WTC11 (cell line): ENCODE measurements around the gene SGSH. TPM values are rescaled to one million over a fixed set of nuclear protein-coding genes. Genes with fewer than 3 reads are reported as not detected.

Experiments used
- ATAC-seq: fragments of 200-7000 bp; cut with Tn5 transposase; 2 replicates; pipeline ENCODE4 v1.10.0; 2021; ENCODE audit warnings: mild to moderate bottlenecking, moderate library complexity
- CTCF ChIA-PET: fragments of 300-600 bp; sonication (Branson Sonifier 250); formaldehyde crosslinking; loops from one replicate; lab custom pipeline; 2021; ENCODE audit warnings: antibody characterized with exemption; lab: Charles Lee
- POLR2A ChIA-PET: fragments of 350-600 bp; sonication (Branson Sonifier 250); formaldehyde crosslinking; loops from one replicate; lab custom pipeline; 2021; ENCODE audit warnings: antibody characterized with exemption; lab: Charles Lee
- DNase-seq: peaks from one replicate; pipeline ENCODE4 v3.0.0; 2021; ENCODE audit warnings: low spot score
- H3K27ac Mint-ChIP-seq: 2 replicates; pipeline ENCODE4 v1.8.0; 2021; ENCODE audit warnings: mixed read lengths
- H3K27me3 Mint-ChIP-seq: 2 replicates; pipeline ENCODE4 v1.8.0; 2021; ENCODE audit warnings: low read depth, mild to moderate bottlenecking, moderate library complexity, mixed read lengths
- H3K36me3 Mint-ChIP-seq: 2 replicates; pipeline ENCODE4 v1.8.0; 2021; ENCODE audit warnings: mixed read lengths
- H3K4me1 Mint-ChIP-seq: 2 replicates; pipeline ENCODE4 v1.8.0; 2022; ENCODE audit warnings: mixed read lengths
- H3K4me3 Mint-ChIP-seq: 2 replicates; pipeline ENCODE4 v1.8.0; 2021; ENCODE audit warnings: mild to moderate bottlenecking, moderate library complexity, mixed read lengths
- H3K9me3 Mint-ChIP-seq: 2 replicates; pipeline ENCODE4 v1.8.0; 2021; ENCODE audit warnings: mixed read lengths
- AFF4 ChIP-seq: sonication (generic); formaldehyde crosslinking; IDR thresholded peaks from 2 replicates; pipeline ENCODE4 v1.8.1; 2023; ENCODE audit warnings: mild to moderate bottlenecking, missing genetic modification reagents, borderline replicate concordance
- ATF2 ChIP-seq: sonication (generic); formaldehyde crosslinking; IDR thresholded peaks from 2 replicates; pipeline ENCODE4 v1.8.1; 2022; ENCODE audit warnings: low read depth, missing genetic modification reagents, borderline replicate concordance
- ATF3 ChIP-seq: sonication (generic); formaldehyde crosslinking; conservative IDR thresholded peaks from 2 replicates; pipeline ENCODE4 v1.8.1; 2022; ENCODE audit warnings: mild to moderate bottlenecking, missing genetic modification reagents
- CDX4 ChIP-seq: fragments of 250-450 bp; sonication (Bioruptor Pico); IDR thresholded peaks from 2 replicates; pipeline ENCODE4 v1.9.0; 2021; ENCODE audit warnings: moderate library complexity, mild to moderate bottlenecking, inconsistent platforms, borderline replicate concordance
- CREM ChIP-seq: sonication (generic); formaldehyde crosslinking; IDR thresholded peaks from 2 replicates; pipeline ENCODE4 v1.8.1; 2022; ENCODE audit warnings: mild to moderate bottlenecking, missing genetic modification reagents, moderate library complexity
- FOXK1 ChIP-seq: sonication (generic); formaldehyde crosslinking; IDR thresholded peaks from 2 replicates; pipeline ENCODE4 v1.8.0; 2022; ENCODE audit warnings: mild to moderate bottlenecking, moderate library complexity, missing genetic modification reagents
- FOXP4 ChIP-seq: sonication (generic); formaldehyde crosslinking; IDR thresholded peaks from 2 replicates; pipeline ENCODE4 v1.8.0; 2022; ENCODE audit warnings: mild to moderate bottlenecking, missing genetic modification reagents
- IRF2 ChIP-seq: sonication (generic); formaldehyde crosslinking; IDR thresholded peaks from 2 replicates; pipeline ENCODE4 v1.8.0; 2022; ENCODE audit warnings: low read depth, missing genetic modification reagents, borderline replicate concordance
- OVOL2 ChIP-seq: fragments of 250-450 bp; sonication (Bioruptor Pico); IDR thresholded peaks from 2 replicates; pipeline ENCODE4 v1.9.0; 2021; ENCODE audit warnings: mild to moderate bottlenecking, borderline replicate concordance
- PRDM15 ChIP-seq: sonication (generic); formaldehyde crosslinking; IDR thresholded peaks from 2 replicates; pipeline ENCODE4 v1.8.0; 2022; ENCODE audit warnings: missing genetic modification reagents
- TCF7 ChIP-seq: sonication (generic); formaldehyde crosslinking; IDR thresholded peaks from 2 replicates; pipeline ENCODE4 v1.8.0; 2022; ENCODE audit warnings: mild to moderate bottlenecking, low read depth, missing genetic modification reagents, moderate library complexity
- ZNF232 ChIP-seq: sonication (generic); formaldehyde crosslinking; IDR thresholded peaks from 2 replicates; pipeline ENCODE4 v1.8.0; 2022; ENCODE audit warnings: mild to moderate bottlenecking, missing genetic modification reagents
- ZNF281 ChIP-seq: sonication (generic); formaldehyde crosslinking; IDR thresholded peaks from 2 replicates; pipeline ENCODE4 v1.8.0; 2023; ENCODE audit warnings: mild to moderate bottlenecking, missing genetic modification reagents
- total RNA-seq: library from RNA; stranded (reverse); gene quantifications from 3 replicates; pipeline ENCODE4 v1.2.3, GENCODE V29; 2021

SGSH gene
- total RNA-seq, 1 experiment from 2014 or later, result 27.7 TPM

- no peak for TF ChIP-seq ZNF281 (CRISPR knock-in tag)
- no peak for TF ChIP-seq ATF3 (CRISPR knock-in tag)
- no peak for TF ChIP-seq FOXP4
- no peak for TF ChIP-seq ATF2 (CRISPR knock-in tag)
- no peak for TF ChIP-seq FOXK1
Observed at GRCh38 chr17:80248001-80248893, 28.1 kb upstream of the SGSH start (continued).

- peaks cover 14% of the 10 kb centered on the region for H3K36me3 Mint-ChIP-seq
- no peaks in the 10 kb centered on the region for H3K9me3 Mint-ChIP-seq
- no peak overlapping the region for H3K27ac Mint-ChIP-seq
- H3K4me3 Mint-ChIP-seq, result no peak overlapping the region
- no peak for DNase-seq
- ATAC-seq, result no peak
- CTCF ChIA-PET, result no interaction called here
- POLR2A ChIA-PET, result no interaction called here
- no peak for TF ChIP-seq ZNF232 (CRISPR knock-in tag)
- no peak for TF ChIP-seq IRF2
- no peak for TF ChIP-seq CDX4
- TF ChIP-seq PRDM15 (CRISPR knock-in tag), result no peak
- no peaks in the 10 kb centered on the region for H3K27me3 Mint-ChIP-seq
- H3K4me1 Mint-ChIP-seq, result no peaks in the 10 kb centered on the region
Observed at GRCh38 chr17:80247561-80247960, 27.4 kb upstream of the SGSH start.

GRCh38 chr17:80246726-80247125 is 26.6 kb upstream of the SGSH start:
- no peaks in the 10 kb centered on the region for H3K4me1 Mint-ChIP-seq
- no peaks in the 10 kb centered on the region for H3K9me3 Mint-ChIP-seq
- H3K27me3 Mint-ChIP-seq, result no peaks in the 10 kb centered on the region
- no peak overlapping the region for H3K4me3 Mint-ChIP-seq
- ChIA-PET POLR2A (no interaction called here), CTCF (no interaction called here)
- no peak for DNase-seq
- H3K27ac Mint-ChIP-seq, result no peak overlapping the region; the same call in 1 of the 2 replicates
- no peak for ATAC-seq
- H3K36me3 Mint-ChIP-seq, result peaks cover 21% of the 10 kb centered on the region
- no peak for TF ChIP-seq AFF4 (CRISPR knock-in tag)
- no peak for TF ChIP-seq TCF7 (CRISPR knock-in tag)
- TF ChIP-seq ATF2 (CRISPR knock-in tag), result no peak
- no peak for TF ChIP-seq OVOL2 (CRISPR knock-in tag)
- TF ChIP-seq CDX4, result no peak
- TF ChIP-seq CREM (CRISPR knock-in tag), result no peak
